ENCODE data around the gene MADCAM1.
A peak's percentile ranks its signal among the peaks of the same experiment; 100 is the strongest.

Gene MADCAM1

GRCh38 chr19:533364-534058, 37.2 kb downstream of the MADCAM1 start:
- H2AFZ ChIP-seq (ENCODE audit: low read length), result no peak overlapping the region
- peak overlapping the region; percentile 90 for H3K4ac ChIP-seq (ENCODE audit: low read length)
- WGBS, 2 donors (ENCODE audit: extremely low coverage in 2 of 2, insufficient read length in 2 of 2, insufficient replicate concordance in 1 of 2), result no CpG with 5 or more reads among the region's 25 CpGs
- no peak overlapping the region for H2BK12ac ChIP-seq (ENCODE audit: low read length)
- H4K8ac ChIP-seq (ENCODE audit: low read depth, low read length), result no peak overlapping the region
- H2AK5ac ChIP-seq (ENCODE audit: low read depth, low read length), result peak overlapping the region; percentile 97
- peak overlapping the region; percentile 89 for H2BK15ac ChIP-seq (ENCODE audit: low read length)
- no peaks in the 10 kb centered on the region for H3K27me3 ChIP-seq (ENCODE audit: control insufficient read depth in 3 of 3, insufficient read depth in 3 of 3, low read depth in 1 of 3, low read length in 3 of 3)
- peak overlapping the region; percentile 63 for H3K14ac ChIP-seq (ENCODE audit: low read length)
- peaks cover 28 to 47% of the 10 kb centered on the region in 2 donors for H3K36me3 ChIP-seq (replicated peaks in 1 of 2; ENCODE audit: control insufficient read depth in 2 of 2, insufficient read depth in 2 of 2, low read length in 2 of 2)
- H3K4me2 ChIP-seq (ENCODE audit: insufficient read depth, low read length, poor library complexity, severe bottlenecking), result peak overlapping the region; percentile 98
- H3K27ac ChIP-seq (replicated peaks; ENCODE audit: low read length), result peak overlapping the region; percentile 72
- peak overlapping the region; percentile 83 for H3K9ac ChIP-seq (ENCODE audit: low read depth, low read length, poor library complexity)
- H3K4me3 ChIP-seq (ENCODE audit: low read length in 2 of 2), result peak overlapping the region; percentile 97
- H2BK5ac ChIP-seq (ENCODE audit: low read length), result peak overlapping the region; percentile 96
- no peak overlapping the region for H4K91ac ChIP-seq (ENCODE audit: low read depth, low read length, poor library complexity)
- H3K23ac ChIP-seq (ENCODE audit: low read depth, low read length, poor library complexity), result peak overlapping the region; percentile 96
- H3K9me3 ChIP-seq (replicated peaks in 1 of 2; ENCODE audit: control insufficient read depth in 2 of 2, insufficient read depth in 1 of 2, low read depth in 1 of 2, low read length in 2 of 2), result no peaks in the 10 kb centered on the region
- no peak for DNase-seq (ENCODE audit: low spot score)
- peaks cover 50% of the 10 kb centered on the region for H3K79me1 ChIP-seq (ENCODE audit: low read depth, low read length)
- H2BK120ac ChIP-seq (ENCODE audit: low read depth, low read length), result no peak overlapping the region
- H3K18ac ChIP-seq (ENCODE audit: low read length), result peak overlapping the region; percentile 85
- H3K4me1 ChIP-seq (ENCODE audit: control insufficient read depth in 2 of 2, insufficient read depth in 1 of 2, low read depth in 1 of 2, low read length in 2 of 2), result peaks cover 11 to 12% of the 10 kb centered on the region in 2 donors

- Histone ChIP-seq H2BK120ac (ENCODE audit: low read depth, low read length) (no peak overlapping the region), H4K91ac (ENCODE audit: low read depth, low read length, poor library complexity) (no peak overlapping the region), H3K79me1 (ENCODE audit: low read depth, low read length) (peaks cover 49% of the 10 kb centered on the region), H2BK5ac (ENCODE audit: low read length) (no peak overlapping the region), H2AK5ac (ENCODE audit: low read depth, low read length) (no peak overlapping the region), H4K8ac (ENCODE audit: low read depth, low read length) (no peak overlapping the region), H3K23ac (ENCODE audit: low read depth, low read length, poor library complexity) (no peak overlapping the region), H3K4me2 (ENCODE audit: insufficient read depth, low read length, poor library complexity, severe bottlenecking) (peak overlapping the region; percentile 2), H3K9ac (ENCODE audit: low read depth, low read length, poor library complexity) (no peak overlapping the region), H3K27me3 (ENCODE audit: control insufficient read depth in 3 of 3, insufficient read depth in 3 of 3, low read depth in 1 of 3, low read length in 3 of 3) (no peaks in the 10 kb centered on the region), H3K36me3 (replicated peaks in 1 of 2; ENCODE audit: control insufficient read depth in 2 of 2, insufficient read depth in 2 of 2, low read length in 2 of 2) (peaks cover 34 to 53% of the 10 kb centered on the region in 2 donors), H3K14ac (ENCODE audit: low read length) (no peak overlapping the region), H2BK15ac (ENCODE audit: low read length) (no peak overlapping the region), H2AFZ (ENCODE audit: low read length) (no peak overlapping the region), H3K4me3 (ENCODE audit: low read length in 2 of 2) (no peak overlapping the region), H3K4me1 (ENCODE audit: control insufficient read depth in 2 of 2, insufficient read depth in 1 of 2, low read depth in 1 of 2, low read length in 2 of 2) (peaks cover 8 to 11% of the 10 kb centered on the region in 2 donors), H3K4ac (ENCODE audit: low read length) (no peak overlapping the region), H3K27ac (replicated peaks; ENCODE audit: low read length) (no peak overlapping the region), H3K18ac (ENCODE audit: low read length) (no peak overlapping the region), H2BK12ac (ENCODE audit: low read length) (no peak overlapping the region), H3K9me3 (replicated peaks in 1 of 2; ENCODE audit: control insufficient read depth in 2 of 2, insufficient read depth in 1 of 2, low read depth in 1 of 2, low read length in 2 of 2) (no peaks in the 10 kb centered on the region)
- DNase-seq (ENCODE audit: low spot score), result no peak
- no CpG with 5 or more reads among the region's 14 CpGs for WGBS, 2 donors (ENCODE audit: extremely low coverage in 2 of 2, insufficient read length in 2 of 2, insufficient replicate concordance in 1 of 2)
Observed at GRCh38 chr19:534088-534487, 37.8 kb downstream of the MADCAM1 start.

- Histone ChIP-seq H3K18ac (ENCODE audit: low read length) (no peak overlapping the region), H3K36me3 (replicated peaks in 1 of 2; ENCODE audit: control insufficient read depth in 2 of 2, insufficient read depth in 2 of 2, low read length in 2 of 2) (peaks cover 38 to 59% of the 10 kb centered on the region in 2 donors), H3K9me3 (replicated peaks in 1 of 2; ENCODE audit: control insufficient read depth in 2 of 2, insufficient read depth in 1 of 2, low read depth in 1 of 2, low read length in 2 of 2) (no peaks in the 10 kb centered on the region), H2AFZ (ENCODE audit: low read length) (no peak overlapping the region), H2BK5ac (ENCODE audit: low read length) (no peak overlapping the region), H3K23ac (ENCODE audit: low read depth, low read length, poor library complexity) (peak overlapping the region; percentile 43), H3K14ac (ENCODE audit: low read length) (no peak overlapping the region), H2BK120ac (ENCODE audit: low read depth, low read length) (no peak overlapping the region), H3K27me3 (ENCODE audit: control insufficient read depth in 3 of 3, insufficient read depth in 3 of 3, low read depth in 1 of 3, low read length in 3 of 3) (no peaks in the 10 kb centered on the region), H3K4me1 (ENCODE audit: control insufficient read depth in 2 of 2, insufficient read depth in 1 of 2, low read depth in 1 of 2, low read length in 2 of 2) (peaks cover 7 to 11% of the 10 kb centered on the region in 2 donors), H2BK12ac (ENCODE audit: low read length) (no peak overlapping the region), H2BK15ac (ENCODE audit: low read length) (no peak overlapping the region), H3K4me2 (ENCODE audit: insufficient read depth, low read length, poor library complexity, severe bottlenecking) (no peak overlapping the region), H4K91ac (ENCODE audit: low read depth, low read length, poor library complexity) (no peak overlapping the region), H3K79me1 (ENCODE audit: low read depth, low read length) (peaks cover 49% of the 10 kb centered on the region), H3K4ac (ENCODE audit: low read length) (no peak overlapping the region), H3K9ac (ENCODE audit: low read depth, low read length, poor library complexity) (no peak overlapping the region), H4K8ac (ENCODE audit: low read depth, low read length) (no peak overlapping the region), H3K4me3 (ENCODE audit: low read length in 2 of 2) (no peak overlapping the region), H2AK5ac (ENCODE audit: low read depth, low read length) (no peak overlapping the region), H3K27ac (replicated peaks; ENCODE audit: low read length) (no peak overlapping the region)
- no CpG with 5 or more reads among the region's 16 CpGs for WGBS, 2 donors (ENCODE audit: extremely low coverage in 2 of 2, insufficient read length in 2 of 2, insufficient replicate concordance in 1 of 2)
- no peak for DNase-seq (ENCODE audit: low spot score)
Observed at GRCh38 chr19:535017-535835, 38.9 kb downstream of the MADCAM1 start.

All from neuronal stem cell (in vitro differentiated cells).